ENCODE results near the gene CD300C. TPM values are rescaled to one million over a fixed set of nuclear protein-coding genes. Genes with fewer than 3 reads are reported as not detected.

Gene CD300C
- total RNA-seq: not detected

GRCh38 chr17:74545843-74546230 lies at the start of gene CD300C:
Gene CD300C (minus strand): TSS chr17:74546115. CDS start chr17:74545782, 333 bp downstream.

GRCh38 chr17:74592087-74592990 lies 46.4 kb upstream of the CD300C start, which contains the start of gene CD300LD:
Gene CD300LD (minus strand): TSS chr17:74592283. CDS start chr17:74592202, 81 bp downstream.

GRCh38 chr17:74567397-74567796 lies 21.5 kb upstream of the CD300C start, which contains the start of gene CD300H:
Gene CD300H (minus strand): TSS chr17:74567509.

GRCh38 chr17:74531231-74531761 lies 14.6 kb downstream of the CD300C start, which contains the start of gene CD300LB:
Gene CD300LB (minus strand): TSS chr17:74531475. CDS start chr17:74531350, 125 bp downstream.

Other genes starting within 250 kb of the CD300C start
- 18.6 TPM for gene KIF19, start 219.9 kb downstream of the CD300C start, total RNA-seq
- gene BTBD17, start 184.2 kb downstream of the CD300C start, total RNA-seq: 8.9 TPM
- 0.44 TPM for gene GPR142, start 178.6 kb downstream of the CD300C start, total RNA-seq
- 23.6 TPM for gene GPRC5C, start 114.0 kb downstream of the CD300C start, total RNA-seq
- gene CD300A, start 79.5 kb downstream of the CD300C start, total RNA-seq: 1.8 TPM
- 0.71 TPM for gene CD300LB, start 14.6 kb downstream of the CD300C start, total RNA-seq
- gene CD300H, start 21.4 kb upstream of the CD300C start, total RNA-seq: not detected
- not detected for gene CD300LD, start 46.2 kb upstream of the CD300C start, total RNA-seq
- not detected for gene CD300E, start 77.6 kb upstream of the CD300C start, total RNA-seq
- 0.33 TPM for gene CD300LF, start 166.8 kb upstream of the CD300C start, total RNA-seq
- gene RAB37, start 191.1 kb upstream of the CD300C start, total RNA-seq: 1.6 TPM
- 21.2 TPM for gene NHERF1, start 202.5 kb upstream of the CD300C start, total RNA-seq
- 43.5 TPM for gene NAT9, start 230.2 kb upstream of the CD300C start, total RNA-seq